HEK293 (cell line): ENCODE results near the gene BLTP3A.

Source experiments
- BCL6B ChIP-seq: fragments of 450-650 bp; formaldehyde crosslinking; IDR thresholded peaks from 2 replicates; pipeline ENCODE4 v1.5.1; 2017; ENCODE audit warnings: missing biosample characterization, missing genetic modification characterization
- KLF9 ChIP-seq: fragments of 450-650 bp; formaldehyde crosslinking; IDR thresholded peaks from 2 replicates; pipeline ENCODE4 v1.5.1; 2016; ENCODE audit warnings: missing biosample characterization, missing genetic modification characterization, low read depth
- MZF1 ChIP-seq: fragments of 450-650 bp; formaldehyde crosslinking; IDR thresholded peaks from 2 replicates; pipeline ENCODE4 v1.5.1; 2017; ENCODE audit warnings: missing biosample characterization, missing genetic modification characterization, borderline replicate concordance
- REST ChIP-seq: fragments of 450-650 bp; formaldehyde crosslinking; IDR thresholded peaks from 2 replicates; pipeline ENCODE4 v1.5.1; 2016; ENCODE audit warnings: missing biosample characterization, missing genetic modification characterization
- SP7 ChIP-seq: fragments of 450-650 bp; formaldehyde crosslinking; IDR thresholded peaks from 2 replicates; pipeline ENCODE4 v1.5.1; 2016; ENCODE audit warnings: missing biosample characterization, missing genetic modification characterization
- ZBTB17 ChIP-seq: fragments of 450-650 bp; formaldehyde crosslinking; IDR thresholded peaks from 2 replicates; pipeline ENCODE4 v1.5.1; 2016; ENCODE audit warnings: missing biosample characterization, missing genetic modification characterization
- ZFHX2 ChIP-seq: fragments of 450-650 bp; formaldehyde crosslinking; conservative IDR thresholded peaks from 2 replicates; pipeline ENCODE4 v1.5.1; 2016; ENCODE audit warnings: missing biosample characterization, missing genetic modification characterization
- ZNF121 ChIP-seq: fragments of 450-650 bp; formaldehyde crosslinking; IDR thresholded peaks from 2 replicates; pipeline ENCODE4 v1.5.1; 2016; ENCODE audit warnings: missing biosample characterization, missing genetic modification characterization
- ZNF175 ChIP-seq: fragments of 450-650 bp; formaldehyde crosslinking; IDR thresholded peaks from 2 replicates; pipeline ENCODE4 v1.5.1; 2016; ENCODE audit warnings: missing biosample characterization, missing genetic modification characterization
- ZNF202 ChIP-seq: fragments of 450-650 bp; formaldehyde crosslinking; IDR thresholded peaks from 2 replicates; pipeline ENCODE4 v1.5.1; 2016; ENCODE audit warnings: missing biosample characterization, missing genetic modification characterization, borderline replicate concordance
- ZNF214 ChIP-seq: fragments of 450-650 bp; formaldehyde crosslinking; IDR thresholded peaks from 2 replicates; pipeline ENCODE4 v1.5.1; 2017; ENCODE audit warnings: missing biosample characterization, mild to moderate bottlenecking, missing genetic modification characterization, borderline replicate concordance
- ZNF221 ChIP-seq: fragments of 450-650 bp; formaldehyde crosslinking; IDR thresholded peaks from 2 replicates; pipeline ENCODE4 v1.5.1; 2017; ENCODE audit warnings: missing biosample characterization, missing genetic modification characterization, borderline replicate concordance
- ZNF335 ChIP-seq: fragments of 450-650 bp; formaldehyde crosslinking; conservative IDR thresholded peaks from 2 replicates; pipeline ENCODE4 v1.5.1; 2016; ENCODE audit warnings: missing biosample characterization, missing genetic modification characterization
- ZNF350 ChIP-seq: fragments of 450-650 bp; formaldehyde crosslinking; IDR thresholded peaks from 2 replicates; pipeline ENCODE4 v1.5.0; 2017; ENCODE audit warnings: missing biosample characterization, mild to moderate bottlenecking, missing genetic modification characterization
- ZNF37A ChIP-seq: fragments of 450-650 bp; IDR thresholded peaks from 2 replicates; pipeline ENCODE4 v1.5.1; 2018; ENCODE audit warnings: missing biosample characterization, missing genetic modification characterization
- ZNF426 ChIP-seq: fragments of 450-650 bp; formaldehyde crosslinking; IDR thresholded peaks from 2 replicates; pipeline ENCODE4 v1.5.1; 2017; ENCODE audit warnings: missing biosample characterization, missing genetic modification characterization, mild to moderate bottlenecking, inconsistent platforms, moderate library complexity
- ZNF514 ChIP-seq: fragments of 450-650 bp; formaldehyde crosslinking; IDR thresholded peaks from 2 replicates; pipeline ENCODE4 v1.5.1; 2016; ENCODE audit warnings: missing biosample characterization, missing genetic modification characterization
- ZNF555 ChIP-seq: fragments of 450-650 bp; formaldehyde crosslinking; conservative IDR thresholded peaks from 2 replicates; pipeline ENCODE4 v1.5.1; 2017; ENCODE audit warnings: missing biosample characterization, mild to moderate bottlenecking, missing genetic modification characterization, inconsistent platforms
- ZNF626 ChIP-seq: fragments of 450-650 bp; sonication (Bioruptor Pico); formaldehyde crosslinking; IDR thresholded peaks from 2 replicates; pipeline ENCODE4 v1.5.1; 2018; ENCODE audit warnings: missing biosample characterization, missing genetic modification characterization, inconsistent platforms
- ZNF629 ChIP-seq: fragments of 450-650 bp; formaldehyde crosslinking; IDR thresholded peaks from 2 replicates; pipeline ENCODE4 v1.5.1; 2017; ENCODE audit warnings: missing biosample characterization, missing genetic modification characterization
- ZNF791 ChIP-seq: fragments of 450-650 bp; formaldehyde crosslinking; IDR thresholded peaks from 2 replicates; pipeline ENCODE4 v1.5.1; 2016; ENCODE audit warnings: missing biosample characterization, missing genetic modification characterization
- ZNF792 ChIP-seq: fragments of 450-650 bp; formaldehyde crosslinking; IDR thresholded peaks from 2 replicates; pipeline ENCODE4 v1.5.1; 2016; ENCODE audit warnings: missing biosample characterization, missing genetic modification characterization
- ZNF843 ChIP-seq: fragments of 450-650 bp; formaldehyde crosslinking; IDR thresholded peaks from 2 replicates; pipeline ENCODE4 v1.5.1; 2016; ENCODE audit warnings: missing biosample characterization, missing genetic modification characterization
- ZSCAN5A ChIP-seq: fragments of 450-650 bp; formaldehyde crosslinking; IDR thresholded peaks from 2 replicates; pipeline ENCODE4 v1.5.1; 2016; ENCODE audit warnings: missing biosample characterization, missing genetic modification characterization
- TF ChIP-seq, protein P1 (sequence below): fragments of 450-650 bp; formaldehyde crosslinking; IDR thresholded peaks from 2 replicates; pipeline ENCODE4 v1.5.1; 2016; ENCODE audit warnings: missing biosample characterization, missing genetic modification characterization, low read depth
- TF ChIP-seq, protein P2 (sequence below): fragments of 450-650 bp; formaldehyde crosslinking; IDR thresholded peaks from 2 replicates; pipeline ENCODE4 v1.5.1; 2017; ENCODE audit warnings: missing biosample characterization, missing genetic modification characterization
- TF ChIP-seq, protein P3 (sequence below): fragments of 450-650 bp; formaldehyde crosslinking; IDR thresholded peaks from 2 replicates; pipeline ENCODE4 v1.5.1; 2016; ENCODE audit warnings: missing biosample characterization, missing genetic modification characterization

The BLTP3A gene

GRCh38 chr6:34792605-34793500, 970 bp downstream of the BLTP3A start (continued):
- no peak for TF ChIP-seq ZNF626 (tag by site-specific recombination)
- TF ChIP-seq ZNF792 (tag by site-specific recombination) = no peak
- TF ChIP-seq ZNF335 (tag by site-specific recombination) = peak; percentile 98
- no peak; the same call in 1 of the 2 replicates for TF ChIP-seq ZNF629 (tag by site-specific recombination)
- no peak for TF ChIP-seq ZNF221 (tag by site-specific recombination)
- no peak for TF ChIP-seq ZNF175 (tag by site-specific recombination)
- TF ChIP-seq ZFHX2 (tag by site-specific recombination) = no peak; the same call in none of the 2 replicates
- TF ChIP-seq ZNF426 (tag by site-specific recombination) = no peak
- TF ChIP-seq MZF1 = peak; percentile 21; the same call in 1 of the 2 replicates
- no peak for TF ChIP-seq ZNF202 (tag by site-specific recombination)
- no peak for TF ChIP-seq ZNF843 (tag by site-specific recombination)
- no peak for TF ChIP-seq REST (tag by site-specific recombination)
- 0 out of 2 replicates have a peak, but pooled peaks have one; percentile 28 for TF ChIP-seq SP7 (tag by site-specific recombination)
- no peak for TF ChIP-seq ZNF555 (tag by site-specific recombination)
- TF ChIP-seq, protein P1, sequence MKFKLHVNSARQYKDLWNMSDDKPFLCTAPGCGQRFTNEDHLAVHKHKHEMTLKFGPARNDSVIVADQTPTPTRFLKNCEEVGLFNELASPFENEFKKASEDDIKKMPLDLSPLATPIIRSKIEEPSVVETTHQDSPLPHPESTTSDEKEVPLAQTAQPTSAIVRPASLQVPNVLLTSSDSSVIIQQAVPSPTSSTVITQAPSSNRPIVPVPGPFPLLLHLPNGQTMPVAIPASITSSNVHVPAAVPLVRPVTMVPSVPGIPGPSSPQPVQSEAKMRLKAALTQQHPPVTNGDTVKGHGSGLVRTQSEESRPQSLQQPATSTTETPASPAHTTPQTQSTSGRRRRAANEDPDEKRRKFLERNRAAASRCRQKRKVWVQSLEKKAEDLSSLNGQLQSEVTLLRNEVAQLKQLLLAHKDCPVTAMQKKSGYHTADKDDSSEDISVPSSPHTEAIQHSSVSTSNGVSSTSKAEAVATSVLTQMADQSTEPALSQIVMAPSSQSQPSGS (tag by site-specific recombination) = peak; percentile 73
- TF ChIP-seq ZSCAN5A (tag by site-specific recombination) = no peak
- 0 out of 2 replicates have a peak, but pooled peaks have one; percentile 9 for TF ChIP-seq KLF9 (tag by site-specific recombination)
- TF ChIP-seq, protein P2, sequence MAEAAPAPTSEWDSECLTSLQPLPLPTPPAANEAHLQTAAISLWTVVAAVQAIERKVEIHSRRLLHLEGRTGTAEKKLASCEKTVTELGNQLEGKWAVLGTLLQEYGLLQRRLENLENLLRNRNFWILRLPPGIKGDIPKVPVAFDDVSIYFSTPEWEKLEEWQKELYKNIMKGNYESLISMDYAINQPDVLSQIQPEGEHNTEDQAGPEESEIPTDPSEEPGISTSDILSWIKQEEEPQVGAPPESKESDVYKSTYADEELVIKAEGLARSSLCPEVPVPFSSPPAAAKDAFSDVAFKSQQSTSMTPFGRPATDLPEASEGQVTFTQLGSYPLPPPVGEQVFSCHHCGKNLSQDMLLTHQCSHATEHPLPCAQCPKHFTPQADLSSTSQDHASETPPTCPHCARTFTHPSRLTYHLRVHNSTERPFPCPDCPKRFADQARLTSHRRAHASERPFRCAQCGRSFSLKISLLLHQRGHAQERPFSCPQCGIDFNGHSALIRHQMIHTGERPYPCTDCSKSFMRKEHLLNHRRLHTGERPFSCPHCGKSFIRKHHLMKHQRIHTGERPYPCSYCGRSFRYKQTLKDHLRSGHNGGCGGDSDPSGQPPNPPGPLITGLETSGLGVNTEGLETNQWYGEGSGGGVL (tag by site-specific recombination) = no peak; the same call in 1 of the 2 replicates
- TF ChIP-seq ZNF214 (tag by site-specific recombination) = no peak
- TF ChIP-seq BCL6B = no peak
- TF ChIP-seq ZNF791 (tag by site-specific recombination) = no peak
- TF ChIP-seq, protein P3, sequence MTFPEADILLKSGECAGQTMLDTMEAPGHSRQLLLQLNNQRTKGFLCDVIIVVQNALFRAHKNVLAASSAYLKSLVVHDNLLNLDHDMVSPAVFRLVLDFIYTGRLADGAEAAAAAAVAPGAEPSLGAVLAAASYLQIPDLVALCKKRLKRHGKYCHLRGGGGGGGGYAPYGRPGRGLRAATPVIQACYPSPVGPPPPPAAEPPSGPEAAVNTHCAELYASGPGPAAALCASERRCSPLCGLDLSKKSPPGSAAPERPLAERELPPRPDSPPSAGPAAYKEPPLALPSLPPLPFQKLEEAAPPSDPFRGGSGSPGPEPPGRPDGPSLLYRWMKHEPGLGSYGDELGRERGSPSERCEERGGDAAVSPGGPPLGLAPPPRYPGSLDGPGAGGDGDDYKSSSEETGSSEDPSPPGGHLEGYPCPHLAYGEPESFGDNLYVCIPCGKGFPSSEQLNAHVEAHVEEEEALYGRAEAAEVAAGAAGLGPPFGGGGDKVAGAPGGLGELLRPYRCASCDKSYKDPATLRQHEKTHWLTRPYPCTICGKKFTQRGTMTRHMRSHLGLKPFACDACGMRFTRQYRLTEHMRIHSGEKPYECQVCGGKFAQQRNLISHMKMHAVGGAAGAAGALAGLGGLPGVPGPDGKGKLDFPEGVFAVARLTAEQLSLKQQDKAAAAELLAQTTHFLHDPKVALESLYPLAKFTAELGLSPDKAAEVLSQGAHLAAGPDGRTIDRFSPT = peak; percentile 52
- TF ChIP-seq ZNF350 (tag by site-specific recombination) = no peak
- no peak for TF ChIP-seq ZNF121 (tag by site-specific recombination)
- peak; percentile 86 for TF ChIP-seq ZBTB17 (tag by site-specific recombination)
- TF ChIP-seq ZNF514 (tag by site-specific recombination) = no peak
- TF ChIP-seq ZNF37A = no peak
